Measurements from ENCODE around the gene BCCIP. TPM values are rescaled to one million over a fixed set of nuclear protein-coding genes. Genes with fewer than 3 reads are reported as not detected.

The BCCIP gene
- total RNA-seq, 1 experiment from 2014 or later: 159 TPM

GRCh38 chr10:125844751-125845221, 21.4 kb downstream of the BCCIP start (continued):
- TF ChIP-seq POLR2A (IDR thresholded peaks at IDR 0.05; ENCODE audit: borderline replicate concordance, extremely low read depth, insufficient read depth, insufficient read length) (no peak), YY1 (IDR thresholded peaks at IDR 0.05; ENCODE audit: extremely low read depth, insufficient replicate concordance, low read depth, low read length) (no peak), TCF7L2 (IDR thresholded peaks at IDR 0.05; ENCODE audit: borderline replicate concordance, extremely low read depth, insufficient read depth, insufficient read length) (no peak), ZBTB33 (IDR thresholded peaks at IDR 0.05; ENCODE audit: extremely low read depth, insufficient replicate concordance, low read length) (no peak), SP1 (IDR thresholded peaks at IDR 0.05; ENCODE audit: low read depth) (no peak)

GRCh38 chr10:125845617-125846016, 22.3 kb downstream of the BCCIP start:
- DNase-seq (ENCODE audit: low read depth, low spot score) (no peak), ATAC-seq (no peak)
- no peak overlapping the region for H3K4me3 ChIP-seq (replicated peaks in 1 of 2; ENCODE audit: low read depth in 1 of 2, low read length in 2 of 2)
- ChIA-PET CTCF (no interaction called here), POLR2A (no interaction called here), RAD21 (ENCODE audit: low non-redundant PET in 1 of 2, low total read pairs in 2 of 2, uncharacterized antibody in 2 of 2, unreplicated experiment in 2 of 2) (no interaction called here)
- H3K4me1 ChIP-seq (ENCODE audit: control insufficient read depth in 1 of 2, insufficient read depth in 2 of 2, low read length in 2 of 2): no peaks in the 10 kb centered on the region
- BruUV-seq (replicated peaks): no TSS peak
- intact Hi-C loops (cut with micrococcal nuclease): no loop called here
- H3K9ac ChIP-seq (ENCODE audit: low read length): no peak overlapping the region
- no peaks in the 10 kb centered on the region for H3K27me3 ChIP-seq (ENCODE audit: insufficient read depth, low read length)
- H3K4me2 ChIP-seq (ENCODE audit: low read length): no peak overlapping the region
- no peaks in the 10 kb centered on the region for H3K9me3 ChIP-seq (ENCODE audit: control insufficient read depth in 1 of 2, insufficient read depth in 1 of 2, low read depth in 1 of 2, low read length in 2 of 2)
- H3K36me3 ChIP-seq (ENCODE audit: control insufficient read depth in 1 of 2, insufficient read depth in 2 of 2, low read length in 2 of 2): peaks cover 13 to 19% of the 10 kb centered on the region in 2 experiments; a peak in 3 of 4 replicates
- no peak overlapping the region for H3K27ac ChIP-seq (ENCODE audit: low read depth, low read length)
- no peaks in the 10 kb centered on the region for H3K9me2 ChIP-seq (ENCODE audit: insufficient read depth)
- no peaks in the 10 kb centered on the region for H3K79me2 ChIP-seq (ENCODE audit: insufficient read depth, low read length)
- no peaks in the 10 kb centered on the region; the same call in 1 of the 2 replicates for H4K20me1 ChIP-seq (ENCODE audit: insufficient read depth)
- H2AFZ ChIP-seq (ENCODE audit: low read depth, low read length, poor library complexity, severe bottlenecking): no peak overlapping the region
- TF ChIP-seq, protein P1, sequence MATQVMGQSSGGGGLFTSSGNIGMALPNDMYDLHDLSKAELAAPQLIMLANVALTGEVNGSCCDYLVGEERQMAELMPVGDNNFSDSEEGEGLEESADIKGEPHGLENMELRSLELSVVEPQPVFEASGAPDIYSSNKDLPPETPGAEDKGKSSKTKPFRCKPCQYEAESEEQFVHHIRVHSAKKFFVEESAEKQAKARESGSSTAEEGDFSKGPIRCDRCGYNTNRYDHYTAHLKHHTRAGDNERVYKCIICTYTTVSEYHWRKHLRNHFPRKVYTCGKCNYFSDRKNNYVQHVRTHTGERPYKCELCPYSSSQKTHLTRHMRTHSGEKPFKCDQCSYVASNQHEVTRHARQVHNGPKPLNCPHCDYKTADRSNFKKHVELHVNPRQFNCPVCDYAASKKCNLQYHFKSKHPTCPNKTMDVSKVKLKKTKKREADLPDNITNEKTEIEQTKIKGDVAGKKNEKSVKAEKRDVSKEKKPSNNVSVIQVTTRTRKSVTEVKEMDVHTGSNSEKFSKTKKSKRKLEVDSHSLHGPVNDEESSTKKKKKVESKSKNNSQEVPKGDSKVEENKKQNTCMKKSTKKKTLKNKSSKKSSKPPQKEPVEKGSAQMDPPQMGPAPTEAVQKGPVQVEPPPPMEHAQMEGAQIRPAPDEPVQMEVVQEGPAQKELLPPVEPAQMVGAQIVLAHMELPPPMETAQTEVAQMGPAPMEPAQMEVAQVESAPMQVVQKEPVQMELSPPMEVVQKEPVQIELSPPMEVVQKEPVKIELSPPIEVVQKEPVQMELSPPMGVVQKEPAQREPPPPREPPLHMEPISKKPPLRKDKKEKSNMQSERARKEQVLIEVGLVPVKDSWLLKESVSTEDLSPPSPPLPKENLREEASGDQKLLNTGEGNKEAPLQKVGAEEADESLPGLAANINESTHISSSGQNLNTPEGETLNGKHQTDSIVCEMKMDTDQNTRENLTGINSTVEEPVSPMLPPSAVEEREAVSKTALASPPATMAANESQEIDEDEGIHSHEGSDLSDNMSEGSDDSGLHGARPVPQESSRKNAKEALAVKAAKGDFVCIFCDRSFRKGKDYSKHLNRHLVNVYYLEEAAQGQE (IDR thresholded peaks at IDR 0.05; ENCODE audit: low read depth): no peak
- TF ChIP-seq ZNF274 (IDR thresholded peaks at IDR 0.05; ENCODE audit: low read depth, low read length) (no peak), RAD21 (IDR thresholded peaks at IDR 0.05; ENCODE audit: low read depth) (no peak), POLR2AphosphoS5 (IDR thresholded peaks at IDR 0.05; ENCODE audit: low read depth, low read length) (no peak), EGR1 (IDR thresholded peaks at IDR 0.05; ENCODE audit: low read depth) (no peak), CBX3 (IDR thresholded peaks at IDR 0.05; ENCODE audit: low read depth) (no peak), ZFX (IDR thresholded peaks at IDR 0.05) (no peak), CEBPB (IDR thresholded peaks at IDR 0.05; ENCODE audit: low read depth) (no peak)

Data from HCT116 (cell line).